ENCODE results near the gene C1orf141. TPM values are rescaled to one million over a fixed set of nuclear protein-coding genes. Genes with fewer than 3 reads are reported as not detected.
"Not testable (repeated sequence)": the region's sequence is repeated elsewhere in the genome, so short reads cannot be mapped to it uniquely, and the experiment has no call there.

Gene C1orf141
- total and polyA plus RNA-seq, 2 donors (not counting 3 experiments of a cell fraction or from before 2014, with no cell fraction given), result not detected

- H3K36me3 ChIP-seq (ENCODE audit: control insufficient read depth in 2 of 2, extremely low read depth in 1 of 2, insufficient read depth in 2 of 2, low read length in 2 of 2), result no peaks in the 10 kb centered on the region
- no peak overlapping the region for H3K27ac ChIP-seq (ENCODE audit: insufficient read depth, low read depth, low read length)
- DNase-seq (ENCODE audit: low read depth, low spot score) (no peak), FAIRE-seq (no peak)
- no peaks in the 10 kb centered on the region for H3K9me1 ChIP-seq (replicated peaks; ENCODE audit: control insufficient read depth, extremely low read depth, insufficient read depth, low read length)
- no peaks in the 10 kb centered on the region for H3K4me1 ChIP-seq (ENCODE audit: control insufficient read depth, extremely low read depth, insufficient read depth, low read length)
- no TSS peak for BruUV-seq (replicated peaks)
- intact Hi-C loops (cut with micrococcal nuclease) (no loop called here), dilution Hi-C loops (cut with MboI; ENCODE audit: extremely low pct_ligation_motif_present, low sequenced_read_pairs) (no loop called here)
- no peak overlapping the region for H3K4me3 ChIP-seq (replicated peaks in 1 of 3; ENCODE audit: insufficient read depth in 1 of 3, low read depth in 1 of 3, low read length in 3 of 3)
- POLR2A ChIA-PET, result no interaction called here
- H3K79me2 ChIP-seq (ENCODE audit: control insufficient read depth, insufficient read depth, low read length), result no peaks in the 10 kb centered on the region
- no peak overlapping the region for H2AFZ ChIP-seq (ENCODE audit: low read depth, low read length)
- H4K20me1 ChIP-seq (replicated peaks; ENCODE audit: control insufficient read depth, extremely low read depth, insufficient read depth, low read length), result no peaks in the 10 kb centered on the region
- no peak for TF ChIP-seq POLR2AphosphoS5 (IDR thresholded peaks at IDR 0.05; ENCODE audit: insufficient read depth, low read depth, low read length)
- peaks cover 6 to 12% of the 10 kb centered on the region in 2 experiments for H3K27me3 ChIP-seq (ENCODE audit: control insufficient read depth in 2 of 2, insufficient read depth in 2 of 2, low read length in 2 of 2)
- H3K9ac ChIP-seq (replicated peaks; ENCODE audit: extremely low read depth, insufficient read depth, low read length), result no peak overlapping the region
- H3K9me3 ChIP-seq (replicated peaks; ENCODE audit: control insufficient read depth, insufficient read depth, low read length), result no peaks in the 10 kb centered on the region
- H3K4me2 ChIP-seq (ENCODE audit: insufficient read depth, low read length), result no peak overlapping the region
- CTCF ChIA-PET, result interaction anchor here (0.9 to 1.2 kb wide), 2 partner anchors 73 to 77 kb away, joined by 3 read pairs; no protein-coding TSS in a partner anchor
Observed at GRCh38 chr1:67072749-67073148, 62.0 kb downstream of the C1orf141 start.

DNA sequence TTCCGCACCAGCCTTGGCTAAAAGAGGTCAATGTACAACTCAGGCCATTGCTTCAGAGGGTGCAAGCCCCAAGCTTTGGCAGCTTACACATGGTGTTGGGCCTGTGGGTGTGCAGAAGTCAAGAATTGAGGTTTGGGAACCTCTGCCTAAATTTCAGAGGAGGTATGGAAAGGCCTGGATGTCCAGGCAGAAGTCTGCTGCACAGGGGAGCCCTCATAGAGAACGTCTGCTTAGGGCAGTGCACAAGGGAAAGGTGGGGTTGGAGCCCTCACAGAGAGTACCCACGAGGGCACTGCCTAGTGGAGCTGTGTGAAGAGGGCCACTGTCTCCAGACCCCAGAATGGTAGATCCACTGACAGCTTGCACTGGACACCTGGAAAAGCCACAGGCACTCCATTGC is 67.1 kb downstream of the C1orf141 start:
- POLR2A ChIA-PET; DNase-seq (ENCODE audit: low read depth, low spot score); H3K4me2 ChIP-seq (ENCODE audit: insufficient read depth, low read length); H3K9me1 ChIP-seq (replicated peaks; ENCODE audit: control insufficient read depth, extremely low read depth, insufficient read depth, low read length); H3K27me3 ChIP-seq (ENCODE audit: control insufficient read depth in 2 of 2, insufficient read depth in 2 of 2, low read length in 2 of 2); CTCF ChIA-PET; BruUV-seq (replicated peaks); FAIRE-seq; intact Hi-C loops (cut with micrococcal nuclease); dilution Hi-C loops (cut with MboI; ENCODE audit: extremely low pct_ligation_motif_present, low sequenced_read_pairs); H3K36me3 ChIP-seq (ENCODE audit: control insufficient read depth in 2 of 2, extremely low read depth in 1 of 2, insufficient read depth in 2 of 2, low read length in 2 of 2); H3K27ac ChIP-seq (ENCODE audit: insufficient read depth, low read depth, low read length); H4K20me1 ChIP-seq (replicated peaks; ENCODE audit: control insufficient read depth, extremely low read depth, insufficient read depth, low read length); H3K9ac ChIP-seq (replicated peaks; ENCODE audit: extremely low read depth, insufficient read depth, low read length); H3K4me3 ChIP-seq (replicated peaks in 1 of 3; ENCODE audit: insufficient read depth in 1 of 3, low read depth in 1 of 3, low read length in 3 of 3); H2AFZ ChIP-seq (ENCODE audit: low read depth, low read length); H3K79me2 ChIP-seq (ENCODE audit: control insufficient read depth, insufficient read depth, low read length); H3K9me3 ChIP-seq (replicated peaks; ENCODE audit: control insufficient read depth, insufficient read depth, low read length); H3K4me1 ChIP-seq (ENCODE audit: control insufficient read depth, extremely low read depth, insufficient read depth, low read length): not testable (repeated sequence)

Measured in endothelial cell of umbilical vein (primary cell).